GM23338 (cell line): ENCODE results near the gene GSN. TPM values are rescaled to one million over a fixed set of nuclear protein-coding genes. Genes with fewer than 3 reads are reported as not detected.

ENCODE experiments used
- ATAC-seq: fragments of 200-7000 bp; cut with Tn5 transposase; 3 replicates; pipeline ENCODE4 v1.9.1; 2020
- DNase-seq: peaks from one replicate; pipeline ENCODE4 v3.0.0-alpha.2; 2015; ENCODE audit warnings: low spot score
- H2AFZ ChIP-seq: fragments of 200-600 bp; sonication (generic); 2 replicates; pipeline ENCODE4 v1.8.0; 2016; ENCODE audit warnings: antibody characterized with exemption, mild to moderate bottlenecking, moderate library complexity
- H3F3A ChIP-seq: fragments of 200-600 bp; sonication (generic); replicated peaks from 2 replicates; pipeline ENCODE4 v1.8.0; 2017; ENCODE audit warnings: antibody characterized with exemption, mixed run types, low read depth
- H3K27ac ChIP-seq: fragments of 200-600 bp; sonication (generic); 2 replicates; pipeline ENCODE4 v1.6.1; 2016; ENCODE audit warnings: low read depth
- H3K27me3 ChIP-seq: fragments of 200-600 bp; sonication (generic); 2 replicates; pipeline ENCODE4 v1.8.0; 2016; ENCODE audit warnings: mild to moderate bottlenecking, mixed run types, moderate library complexity; ENCODE audit not compliant: insufficient read depth
- H3K36me3 ChIP-seq: fragments of 200-600 bp; sonication (generic); 2 replicates; pipeline ENCODE4 v1.8.0; 2016; ENCODE audit warnings: mild to moderate bottlenecking; ENCODE audit not compliant: insufficient read depth
- H3K4me1 ChIP-seq: fragments of 200-600 bp; sonication (generic); 2 replicates; pipeline ENCODE4 v1.8.0; 2016; ENCODE audit warnings: mild to moderate bottlenecking, moderate library complexity; ENCODE audit not compliant: insufficient read depth
- H3K4me2 ChIP-seq: fragments of 200-600 bp; sonication (generic); 2 replicates; pipeline ENCODE4 v1.7.1; 2017; ENCODE audit warnings: mixed run types
- H3K4me3 ChIP-seq: fragments of 200-600 bp; sonication (generic); 2 replicates; pipeline ENCODE4 v1.6.1; 2016; ENCODE audit warnings: mixed run types
- H3K79me2 ChIP-seq: fragments of 200-600 bp; sonication (generic); replicated peaks from 2 replicates; pipeline ENCODE4 v1.8.0; 2017; ENCODE audit warnings: mild to moderate bottlenecking; ENCODE audit not compliant: insufficient read depth
- H3K9me2 ChIP-seq: fragments of 200-600 bp; sonication (generic); 2 replicates; pipeline ENCODE4 v1.8.0; 2017; ENCODE audit not compliant: insufficient read depth
- H4K20me1 ChIP-seq: fragments of 200-600 bp; sonication (generic); replicated peaks from 2 replicates; pipeline ENCODE4 v1.8.0; 2017; ENCODE audit warnings: mild to moderate bottlenecking; ENCODE audit not compliant: insufficient read depth
- H3K27ac Mint-ChIP-seq: 2 replicates; pipeline ENCODE4 v1.8.0; 2020; ENCODE audit warnings: inconsistent platforms, mild to moderate bottlenecking, moderate library complexity, mixed read lengths
- H3K27me3 Mint-ChIP-seq: 3 replicates; pipeline ENCODE4 v1.8.0; 2022; ENCODE audit warnings: low read depth, mild to moderate bottlenecking, moderate library complexity, mixed read lengths, inconsistent platforms; ENCODE audit not compliant: insufficient read depth, poor library complexity
- H3K36me3 Mint-ChIP-seq: 3 replicates; pipeline ENCODE4 v1.8.0; 2021; ENCODE audit warnings: low read depth, mild to moderate bottlenecking, inconsistent platforms, moderate library complexity, mixed read lengths
- H3K4me1 Mint-ChIP-seq: 3 replicates; pipeline ENCODE4 v1.8.0; 2020; ENCODE audit warnings: mild to moderate bottlenecking, inconsistent platforms, mixed read lengths
- H3K4me3 Mint-ChIP-seq: 3 replicates; pipeline ENCODE4 v1.8.0; 2021; ENCODE audit warnings: moderate library complexity, mild to moderate bottlenecking, inconsistent platforms, mixed read lengths
- H3K9me3 Mint-ChIP-seq: 3 replicates; pipeline ENCODE4 v1.8.0; 2020; ENCODE audit warnings: moderate library complexity, mild to moderate bottlenecking, inconsistent platforms, mixed read lengths
- CREB1 ChIP-seq: fragments of 250-450 bp; sonication (Bioruptor Pico); IDR thresholded peaks from 2 replicates; pipeline ENCODE4 v1.5.0; 2020; ENCODE audit warnings: low read depth, mild to moderate bottlenecking, moderate library complexity
- ETS1 ChIP-seq: IDR thresholded peaks from 2 replicates; pipeline ENCODE4 v1.6.1; 2016; ENCODE audit warnings: antibody characterized with exemption
- EZH2 ChIP-seq: fragments of 200-600 bp; sonication (generic); IDR thresholded peaks from one replicate; pipeline ENCODE4 v1.8.0; 2017; ENCODE audit warnings: antibody characterized with exemption, mild to moderate bottlenecking, low read depth; ENCODE audit not compliant: unreplicated experiment
- EZH2phosphoT487 ChIP-seq: fragments of 200-600 bp; sonication (generic); IDR thresholded peaks from one replicate; pipeline ENCODE4 v1.8.1; 2018; ENCODE audit warnings: antibody characterized with exemption; ENCODE audit not compliant: unreplicated experiment
- JUNB ChIP-seq: IDR thresholded peaks from one replicate; pipeline ENCODE4 v1.6.1; 2016; ENCODE audit warnings: antibody characterized with exemption; ENCODE audit not compliant: unreplicated experiment
- NANOG ChIP-seq: IDR thresholded peaks from 2 replicates; pipeline ENCODE4 v1.6.1; 2016; ENCODE audit warnings: antibody characterized with exemption, borderline replicate concordance
- POLR2AphosphoS5 ChIP-seq: IDR thresholded peaks from 2 replicates; pipeline ENCODE4 v1.6.1; 2016; ENCODE audit warnings: antibody characterized with exemption, low read depth
- REST ChIP-seq: IDR thresholded peaks from one replicate; pipeline ENCODE4 v1.6.1; 2018; ENCODE audit warnings: antibody characterized with exemption; ENCODE audit not compliant: unreplicated experiment
- STAT1 ChIP-seq: IDR thresholded peaks from one replicate; pipeline ENCODE4 v1.6.1; 2016; ENCODE audit warnings: antibody characterized with exemption; ENCODE audit not compliant: unreplicated experiment
- ZNF114 ChIP-seq: fragments of 250-450 bp; sonication (Bioruptor Pico); IDR thresholded peaks from 2 replicates; pipeline ENCODE4 v1.5.0; 2020; ENCODE audit warnings: mild to moderate bottlenecking, moderate library complexity
- ZNF331 ChIP-seq: fragments of 250-450 bp; sonication (Bioruptor Pico); IDR thresholded peaks from 2 replicates; pipeline ENCODE4 v1.5.0; 2020; ENCODE audit warnings: low read depth, mild to moderate bottlenecking, moderate library complexity
- ZNF462 ChIP-seq: fragments of 250-450 bp; sonication (Bioruptor Pico); IDR thresholded peaks from 2 replicates; pipeline ENCODE4 v1.5.0; 2020; ENCODE audit warnings: mild to moderate bottlenecking, moderate library complexity
- polyA plus RNA-seq: library from polyadenylated mRNA; unstranded; fragments of >200 nt; fragmentation: Nextera tagmentation; extraction: Ambion mirVana; gene quantifications from 2 replicates; pipeline ENCODE4 v1.2.1, GENCODE V29; 2016
- total RNA-seq: library from RNA; depleted of rRNA; stranded (reverse); fragments of >200 nt; shearing (Covaris generic); gene quantifications from 2 replicates; pipeline ENCODE4 v1.2.3, GENCODE V29; 2014
- TF ChIP-seq, protein P1 (sequence below), 2 experiments: fragments of 200-600 bp in 1 of 2; sonication (generic) in 1 of 2; conservative IDR thresholded peaks; 2 replicates each; pipeline versions ENCODE4 v1.5.1 to v1.6.1; 2016 to 2017; ENCODE audit warnings: antibody characterized with exemption in 2 of 2, low read depth in 2 of 2, mild to moderate bottlenecking in 2 of 2, moderate library complexity in 1 of 2

Gene GSN
- total and polyA plus RNA-seq, 2 experiments from 2014 or later = 30.2 to 85.7 TPM

DNA sequence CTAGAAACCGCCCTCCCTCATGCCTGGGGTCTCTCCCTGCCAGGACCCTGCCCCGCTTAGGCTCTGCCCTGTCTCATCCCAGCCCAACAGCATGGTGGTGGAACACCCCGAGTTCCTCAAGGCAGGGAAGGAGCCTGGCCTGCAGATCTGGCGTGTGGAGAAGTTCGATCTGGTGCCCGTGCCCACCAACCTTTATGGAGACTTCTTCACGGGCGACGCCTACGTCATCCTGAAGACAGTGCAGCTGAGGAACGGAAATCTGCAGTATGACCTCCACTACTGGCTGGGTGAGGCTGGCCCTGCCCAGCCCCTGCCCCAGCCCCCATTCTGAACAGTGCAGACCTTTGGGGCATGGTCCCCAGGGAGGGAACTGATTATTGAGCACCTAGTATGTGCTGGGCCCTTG, 33.9 kb downstream of the GSN start:
- H3K9me2 ChIP-seq = no peaks in the 10 kb centered on the region
- H3K79me2 ChIP-seq = no peaks in the 10 kb centered on the region
- Mint-ChIP-seq H3K9me3 (no peaks in the 10 kb centered on the region), H3K4me1 (peaks cover 29% of the 10 kb centered on the region), H3K27me3 (peaks cover 14% of the 10 kb centered on the region), H3K27ac (no peak overlapping the region), H3K36me3 (peaks cover 3% of the 10 kb centered on the region; the same call in 1 of the 3 replicates), H3K4me3 (no peak overlapping the region)
- H3K27me3 ChIP-seq = peaks cover 26% of the 10 kb centered on the region
- no peak overlapping the region for H3K4me3 ChIP-seq
- TF ChIP-seq ZNF331 (CRISPR knock-in tag) = no peak
- no peak for TF ChIP-seq EZH2phosphoT487
- no peak for TF ChIP-seq REST
- TF ChIP-seq ZNF462 (CRISPR knock-in tag) = no peak
- no peak for TF ChIP-seq NANOG
- no peak for TF ChIP-seq JUNB
- no peak for TF ChIP-seq CREB1
- TF ChIP-seq STAT1 = no peak
- TF ChIP-seq POLR2AphosphoS5 = no peak
- TF ChIP-seq, protein P1, sequence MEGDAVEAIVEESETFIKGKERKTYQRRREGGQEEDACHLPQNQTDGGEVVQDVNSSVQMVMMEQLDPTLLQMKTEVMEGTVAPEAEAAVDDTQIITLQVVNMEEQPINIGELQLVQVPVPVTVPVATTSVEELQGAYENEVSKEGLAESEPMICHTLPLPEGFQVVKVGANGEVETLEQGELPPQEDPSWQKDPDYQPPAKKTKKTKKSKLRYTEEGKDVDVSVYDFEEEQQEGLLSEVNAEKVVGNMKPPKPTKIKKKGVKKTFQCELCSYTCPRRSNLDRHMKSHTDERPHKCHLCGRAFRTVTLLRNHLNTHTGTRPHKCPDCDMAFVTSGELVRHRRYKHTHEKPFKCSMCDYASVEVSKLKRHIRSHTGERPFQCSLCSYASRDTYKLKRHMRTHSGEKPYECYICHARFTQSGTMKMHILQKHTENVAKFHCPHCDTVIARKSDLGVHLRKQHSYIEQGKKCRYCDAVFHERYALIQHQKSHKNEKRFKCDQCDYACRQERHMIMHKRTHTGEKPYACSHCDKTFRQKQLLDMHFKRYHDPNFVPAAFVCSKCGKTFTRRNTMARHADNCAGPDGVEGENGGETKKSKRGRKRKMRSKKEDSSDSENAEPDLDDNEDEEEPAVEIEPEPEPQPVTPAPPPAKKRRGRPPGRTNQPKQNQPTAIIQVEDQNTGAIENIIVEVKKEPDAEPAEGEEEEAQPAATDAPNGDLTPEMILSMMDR (conservative IDR thresholded peaks at IDR 0.05; ENCODE audit: low read depth in 2 of 2) = no peak
- no peak for TF ChIP-seq ETS1
- no peak for TF ChIP-seq ZNF114 (CRISPR knock-in tag)
- TF ChIP-seq EZH2 = no peak
- H3K27ac ChIP-seq = no peak overlapping the region
- 0 out of 2 replicates have a peak, but pooled peaks cover 8% of the 10 kb centered on the region for H3F3A ChIP-seq
- ATAC-seq = no peak
- DNase-seq = no peak
- H3K4me1 ChIP-seq = peaks cover 22% of the 10 kb centered on the region
- H4K20me1 ChIP-seq = no peaks in the 10 kb centered on the region; the same call in 1 of the 2 replicates
- H3K36me3 ChIP-seq = no peaks in the 10 kb centered on the region
- no peak overlapping the region for H3K4me2 ChIP-seq
- H2AFZ ChIP-seq = no peak overlapping the region
